GM04504 (cell line): ENCODE data around the gene SMR3A.

Source experiments
- DNase-seq: peaks from one replicate; pipeline ENCODE4 v3.0.0-alpha.2; 2012; ENCODE audit warnings: low read depth

SMR3A gene

GRCh38 chr4:70360460-70360859, at the start of gene SMR3A:
Gene SMR3A, plus strand, starts transcription at chr4:70360760. Its CDS starts 1,356 bp downstream, at chr4:70362116.
- DNase-seq = no peak

DNA sequence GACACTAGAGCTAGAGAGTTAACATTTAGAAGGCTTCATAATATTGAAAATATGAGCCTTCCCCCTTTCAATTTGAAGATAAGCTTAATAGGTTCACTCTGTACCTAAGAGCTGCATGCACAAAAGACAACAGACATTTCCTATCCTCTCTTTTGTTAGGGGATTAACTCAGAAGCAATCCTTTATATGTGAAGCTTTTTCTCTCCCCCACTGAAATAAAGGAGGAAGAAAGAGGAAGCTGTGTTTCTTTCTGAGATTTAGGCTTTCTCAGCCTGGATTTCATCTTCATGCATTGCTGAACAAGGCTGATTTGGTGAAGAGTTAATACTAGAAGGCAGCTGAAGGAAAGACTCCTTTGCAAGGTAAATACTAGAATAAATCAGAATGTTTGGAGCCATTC, 46.8 kb upstream of the SMR3A start:
- DNase-seq = no peak

DNA sequence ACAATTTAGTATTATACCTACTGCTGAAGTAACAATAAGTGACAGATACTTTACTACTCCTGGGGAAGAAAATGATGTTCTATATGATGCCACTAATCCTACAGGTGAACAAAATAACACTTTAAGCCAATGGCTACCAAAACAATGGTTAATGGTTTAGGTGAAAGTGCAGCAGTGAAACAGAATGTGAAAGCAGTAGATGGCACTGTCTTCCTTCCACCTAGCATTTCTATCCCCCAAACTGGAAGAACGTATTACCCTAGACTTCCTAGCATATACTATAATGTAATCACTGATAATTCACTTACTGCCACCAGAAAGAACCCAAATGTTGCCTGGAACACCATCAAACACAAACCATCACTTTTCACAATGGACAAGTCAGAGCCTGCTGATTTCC, 44.6 kb upstream of the SMR3A start:
- DNase-seq = no peak

- no peak for DNase-seq
Observed at GRCh38 chr4:70326052-70326451, 34.5 kb upstream of the SMR3A start.

DNA sequence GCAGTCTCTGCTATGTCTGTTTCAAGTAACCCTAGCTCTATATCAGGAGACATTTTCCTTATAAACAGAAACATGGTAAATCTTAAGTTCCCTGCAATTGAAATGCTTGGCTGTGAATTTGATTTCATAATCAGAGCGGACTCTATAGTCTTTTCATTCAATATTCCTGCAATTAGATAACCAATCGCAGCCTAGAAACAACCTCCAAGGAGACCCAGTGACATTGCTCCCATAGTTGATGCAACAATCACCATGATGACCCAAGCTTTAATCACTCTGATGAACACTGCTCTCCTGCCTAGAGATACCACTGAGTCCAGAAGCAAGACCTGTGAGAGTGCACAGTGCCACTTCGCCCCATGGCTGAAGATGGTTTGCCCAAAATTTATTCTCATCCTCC, 25.9 kb upstream of the SMR3A start, which contains the start of gene CABS1:
Gene CABS1 (plus strand): TSS at position 301 of the 400 bp plus-strand sequence. CDS start 59 bp downstream, at position 360.
- DNase-seq = no peak

GRCh38 chr4:70336043-70336442, 24.5 kb upstream of the SMR3A start:
- no peak for DNase-seq

- DNase-seq = no peak
Observed at GRCh38 chr4:70337886-70338420, 22.6 kb upstream of the SMR3A start.

- DNase-seq = no peak
Observed at GRCh38 chr4:70356185-70356584, 4.4 kb upstream of the SMR3A start.

GRCh38 chr4:70359115-70359661, 1.4 kb upstream of the SMR3A start:
- no peak for DNase-seq

GRCh38 chr4:70364002-70364401, 3.4 kb downstream of the SMR3A start:
- no peak for DNase-seq

- no peak for DNase-seq
Observed at GRCh38 chr4:70365479-70365878, 4.9 kb downstream of the SMR3A start.

DNA sequence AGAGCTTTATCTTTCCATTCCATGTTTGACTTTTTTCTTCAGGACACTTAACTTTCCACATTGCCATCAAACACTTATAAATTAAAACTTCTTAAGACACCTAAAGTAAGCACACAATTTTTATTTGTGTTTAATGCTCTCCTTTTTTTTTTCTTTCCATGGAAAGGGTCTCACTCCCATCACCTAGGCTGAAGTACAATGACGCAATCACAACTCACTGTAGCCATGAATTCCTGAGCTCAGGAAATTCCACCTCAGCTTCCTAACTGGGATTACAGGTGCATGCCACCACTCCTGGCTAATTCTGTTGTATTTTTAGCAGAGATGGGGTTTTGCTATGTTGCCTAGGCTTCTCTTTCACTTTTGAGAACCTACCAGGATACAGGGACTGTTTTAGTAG, 7.3 kb downstream of the SMR3A start:
- no peak for DNase-seq

GRCh38 chr4:70371987-70372386, 11.4 kb downstream of the SMR3A start:
- no peak for DNase-seq

- no peak for DNase-seq
Observed at GRCh38 chr4:70372760-70373159, 12.2 kb downstream of the SMR3A start.

- DNase-seq = no peak
Observed at GRCh38 chr4:70380578-70380977, 20.0 kb downstream of the SMR3A start.

DNA sequence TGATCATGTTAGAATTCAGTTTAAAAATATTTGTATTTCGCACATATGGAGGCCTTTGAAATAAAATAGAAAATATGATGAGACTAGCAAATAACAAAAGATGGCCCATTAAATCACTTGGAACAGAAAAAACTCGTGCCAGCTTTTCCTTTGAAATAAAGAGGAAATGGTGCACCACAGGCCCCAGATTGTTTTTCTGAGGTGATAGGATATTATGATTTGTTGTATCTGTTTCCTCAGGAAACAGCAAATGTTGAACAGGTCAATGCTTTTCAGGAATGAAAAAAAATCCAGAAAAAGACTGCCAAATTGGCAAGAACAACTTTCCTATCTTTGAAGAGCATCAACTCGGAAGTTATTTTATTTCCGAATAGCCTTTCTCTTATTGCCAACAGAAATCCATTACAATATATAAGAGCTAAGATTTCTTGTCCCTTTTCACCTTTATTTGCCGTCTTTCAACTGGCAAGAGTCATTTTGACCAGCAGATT, 22.2 kb downstream of the SMR3A start, which contains the start of gene SMR3B:
Gene SMR3B (plus strand): TSS at position 441 of the 491 bp plus-strand sequence. CDS start 1,380 bp downstream, outside the sequence.
- no peak for DNase-seq

DNA sequence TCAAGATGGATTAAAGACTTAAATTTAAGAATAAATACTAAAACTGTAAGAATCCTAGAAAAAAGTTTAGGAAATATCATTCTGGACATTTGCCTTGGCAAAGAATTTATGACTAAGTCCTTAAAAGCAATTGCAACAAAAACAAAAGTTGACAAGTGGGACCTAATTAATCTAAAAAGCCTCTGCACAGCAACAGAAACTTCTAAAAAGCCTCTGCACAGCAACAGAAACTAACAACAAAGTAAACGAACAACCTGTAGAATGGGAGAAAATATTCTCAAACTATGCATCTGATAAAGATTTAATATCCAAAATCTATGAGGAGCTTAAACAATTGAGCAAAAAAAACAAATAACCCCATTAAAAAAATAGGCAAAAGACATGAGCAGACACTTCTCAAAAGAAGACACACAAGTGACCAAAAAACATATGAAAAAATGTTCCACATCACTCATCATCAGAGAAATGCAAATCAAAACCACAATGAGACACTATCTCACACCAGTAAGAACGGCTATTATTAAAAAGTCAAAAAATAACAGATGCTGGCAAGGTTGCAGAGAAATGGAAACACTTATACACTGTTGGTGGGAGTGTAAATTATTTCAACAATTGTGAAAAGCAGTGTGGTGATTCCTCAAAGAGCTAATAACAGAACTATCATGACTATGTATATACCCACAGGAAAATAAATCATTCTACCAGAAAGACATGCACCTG, 31.7 kb downstream of the SMR3A start:
- no peak for DNase-seq

DNA sequence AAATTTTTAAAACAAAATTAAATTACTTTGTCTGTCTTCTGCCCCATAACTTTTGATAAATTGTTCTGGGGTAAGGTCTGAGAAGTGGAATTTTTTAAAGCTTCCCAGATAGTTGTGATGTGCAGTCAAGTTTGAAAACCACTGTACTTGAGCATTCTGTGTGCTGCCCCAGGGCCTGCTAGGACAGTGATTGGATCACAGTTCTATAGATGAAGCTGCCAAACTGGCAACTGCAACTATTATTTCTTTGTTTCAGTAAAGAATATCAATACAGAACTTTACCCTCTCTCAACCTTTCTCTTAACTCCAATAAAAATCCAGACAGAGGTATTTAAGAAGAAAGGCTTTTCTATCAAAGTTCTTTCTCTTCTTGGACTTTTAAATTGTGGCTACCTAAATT, 37.0 kb downstream of the SMR3A start, which contains the start of gene OPRPN:
Gene OPRPN (plus strand): TSS at position 361 of the 400 bp plus-strand sequence. CDS start 1,346 bp downstream, outside the sequence.
- DNase-seq = no peak

- DNase-seq = no peak
Observed at GRCh38 chr4:70399319-70399718, 38.8 kb downstream of the SMR3A start.

DNA sequence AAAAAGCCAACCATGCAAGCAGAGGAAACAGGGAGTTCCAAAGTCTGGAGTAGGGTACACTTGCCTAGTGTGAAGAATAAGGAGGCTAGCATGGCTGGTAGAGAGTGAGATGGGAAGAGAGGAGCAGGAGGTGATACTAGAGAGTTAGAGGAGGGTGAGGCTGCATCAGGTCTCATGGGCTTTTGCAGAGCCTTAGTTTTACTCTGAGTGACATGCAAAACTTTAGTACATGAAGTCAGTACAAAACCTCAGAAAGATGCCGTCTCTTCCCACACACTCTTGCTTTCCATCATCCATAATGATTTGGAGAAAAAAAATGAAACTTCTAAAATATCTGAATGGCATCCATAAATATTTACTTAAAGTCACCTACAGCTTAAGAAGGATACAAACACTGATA, 42.2 kb downstream of the SMR3A start:
- no peak for DNase-seq

DNA sequence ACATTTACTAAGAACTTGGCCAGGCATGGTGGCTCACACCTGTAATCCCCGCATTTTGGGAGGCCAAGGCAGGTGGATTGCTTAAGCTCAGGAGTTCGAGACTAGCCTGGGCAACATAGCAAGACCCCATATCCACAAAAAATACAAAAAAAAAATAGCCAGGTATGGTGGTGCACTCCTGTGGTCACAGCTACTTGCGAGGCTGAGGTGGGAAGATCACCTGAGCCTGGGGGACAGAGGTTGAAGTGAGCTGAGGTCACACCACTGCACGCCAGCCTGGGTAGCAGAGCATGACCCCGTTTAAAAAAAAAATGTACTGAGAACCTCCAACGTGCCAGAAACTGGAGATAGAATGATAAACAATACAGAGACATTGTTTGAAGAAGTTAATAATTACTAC, 45.2 kb downstream of the SMR3A start:
- no peak for DNase-seq
